SK-N-SH treated with all-trans-retinoic acid at 6 μM for 48 hours (cell line): ENCODE data around the gene MDC1.
"Not testable (repeated sequence)": the region's sequence is repeated elsewhere in the genome, so short reads cannot be mapped to it uniquely, and the experiment has no call there.

Experiments
- ATAC-seq: fragments of 200-7000 bp; cut with Tn5 transposase; 3 replicates; pipeline ENCODE4 v1.9.1; 2020; ENCODE audit warnings: mild to moderate bottlenecking, moderate library complexity
- ARNTL ChIP-seq: fragments of 450-650 bp; formaldehyde crosslinking; IDR thresholded peaks from 2 replicates; pipeline ENCODE4 v1.5.0; 2020; ENCODE audit warnings: low read depth, mild to moderate bottlenecking, moderate library complexity, borderline replicate concordance
- CSDC2 ChIP-seq: fragments of 250-450 bp; sonication (Bioruptor Pico); IDR thresholded peaks from 2 replicates; pipeline ENCODE4 v1.5.0; 2020; ENCODE audit warnings: mild to moderate bottlenecking, moderate library complexity
- CSRNP3 ChIP-seq: fragments of 250-450 bp; sonication (Bioruptor Pico); IDR thresholded peaks from 2 replicates; pipeline ENCODE4 v1.5.1; 2021; ENCODE audit warnings: mild to moderate bottlenecking, moderate library complexity
- ESRRG ChIP-seq: fragments of 250-450 bp; sonication (Bioruptor Pico); IDR thresholded peaks from 2 replicates; pipeline ENCODE4 v1.6.1; 2021; ENCODE audit warnings: mild to moderate bottlenecking
- GLIS3 ChIP-seq: fragments of 250-450 bp; sonication (Bioruptor Pico); IDR thresholded peaks from 2 replicates; pipeline ENCODE4 v1.5.0; 2020; ENCODE audit warnings: mild to moderate bottlenecking, moderate library complexity
- PATZ1 ChIP-seq: fragments of 250-450 bp; sonication (Bioruptor Pico); IDR thresholded peaks from 2 replicates; pipeline ENCODE4 v1.8.0; 2020; ENCODE audit warnings: mild to moderate bottlenecking, moderate library complexity, borderline replicate concordance
- RARB ChIP-seq: fragments of 250-450 bp; sonication (Bioruptor Pico); IDR thresholded peaks from 2 replicates; pipeline ENCODE4 v1.8.0; 2021; ENCODE audit warnings: mild to moderate bottlenecking, moderate library complexity
- SNAI2 ChIP-seq: fragments of 250-450 bp; sonication (Bioruptor Pico); IDR thresholded peaks from 2 replicates; pipeline ENCODE4 v1.5.0; 2020; ENCODE audit warnings: mild to moderate bottlenecking, moderate library complexity
- TSHZ2 ChIP-seq: fragments of 250-450 bp; sonication (Bioruptor Pico); IDR thresholded peaks from 2 replicates; pipeline ENCODE4 v1.5.0; 2020; ENCODE audit warnings: mild to moderate bottlenecking, moderate library complexity
- ZC3H10 ChIP-seq: fragments of 250-450 bp; sonication (Bioruptor Pico); IDR thresholded peaks from 2 replicates; pipeline ENCODE4 v1.5.1; 2021; ENCODE audit warnings: mild to moderate bottlenecking, moderate library complexity
- ZFP30 ChIP-seq: fragments of 450-650 bp; formaldehyde crosslinking; IDR thresholded peaks from 2 replicates; pipeline ENCODE4 v1.5.0; 2022; ENCODE audit warnings: mild to moderate bottlenecking, moderate library complexity
- ZNF565 ChIP-seq: fragments of 450-650 bp; formaldehyde crosslinking; conservative IDR thresholded peaks from 2 replicates; pipeline ENCODE4 v1.5.0; 2020; ENCODE audit warnings: low read depth, mild to moderate bottlenecking, moderate library complexity
- ZNF70 ChIP-seq: fragments of 450-650 bp; formaldehyde crosslinking; IDR thresholded peaks from 2 replicates; pipeline ENCODE4 v1.5.0; 2020; ENCODE audit warnings: mild to moderate bottlenecking, moderate library complexity
- ZNF8 ChIP-seq: fragments of 450-650 bp; formaldehyde crosslinking; IDR thresholded peaks from 2 replicates; pipeline ENCODE4 v1.5.0; 2020; ENCODE audit warnings: mild to moderate bottlenecking, moderate library complexity
- TF ChIP-seq, protein P1 (sequence below): fragments of 250-450 bp; sonication (Bioruptor Pico); IDR thresholded peaks from 2 replicates; pipeline ENCODE4 v1.5.1; 2020; ENCODE audit warnings: low read depth, mild to moderate bottlenecking, moderate library complexity

Gene MDC1

GRCh38 chr6:30725713-30726505, 8.8 kb upstream of the MDC1 start:
- peak; percentile 19 for ATAC-seq
- TF ChIP-seq ZFP30 (CRISPR knock-in tag) (no peak), PATZ1 (peak; percentile 77; the same call in 1 of the 2 replicates), CSRNP3 (CRISPR knock-in tag) (peak; percentile 81), TSHZ2 (CRISPR knock-in tag) (no peak), ZNF70 (CRISPR knock-in tag) (0 out of 2 replicates have a peak, but pooled peaks have one; percentile 19), ARNTL (no peak), GLIS3 (peak; percentile 85), ZC3H10 (CRISPR knock-in tag) (peak; percentile 54; the same call in 1 of the 2 replicates), CSDC2 (CRISPR knock-in tag) (0 out of 2 replicates have a peak, but pooled peaks have one; percentile 17), ESRRG (CRISPR knock-in tag) (peak; percentile 26; the same call in 1 of the 2 replicates), SNAI2 (CRISPR knock-in tag) (no peak), ZNF8 (CRISPR knock-in tag) (peak; percentile 20; the same call in 1 of the 2 replicates)
- TF ChIP-seq, protein P1, sequence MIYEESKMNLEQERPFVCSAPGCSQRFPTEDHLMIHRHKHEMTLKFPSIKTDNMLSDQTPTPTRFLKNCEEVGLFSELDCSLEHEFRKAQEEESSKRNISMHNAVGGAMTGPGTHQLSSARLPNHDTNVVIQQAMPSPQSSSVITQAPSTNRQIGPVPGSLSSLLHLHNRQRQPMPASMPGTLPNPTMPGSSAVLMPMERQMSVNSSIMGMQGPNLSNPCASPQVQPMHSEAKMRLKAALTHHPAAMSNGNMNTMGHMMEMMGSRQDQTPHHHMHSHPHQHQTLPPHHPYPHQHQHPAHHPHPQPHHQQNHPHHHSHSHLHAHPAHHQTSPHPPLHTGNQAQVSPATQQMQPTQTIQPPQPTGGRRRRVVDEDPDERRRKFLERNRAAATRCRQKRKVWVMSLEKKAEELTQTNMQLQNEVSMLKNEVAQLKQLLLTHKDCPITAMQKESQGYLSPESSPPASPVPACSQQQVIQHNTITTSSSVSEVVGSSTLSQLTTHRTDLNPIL (CRISPR knock-in tag) = peak; percentile 76

- ATAC-seq = no peak
- no peak for TF ChIP-seq ZFP30 (CRISPR knock-in tag)
- TF ChIP-seq GLIS3 = 0 out of 2 replicates have a peak, but pooled peaks have one; percentile 53
- TF ChIP-seq RARB (CRISPR knock-in tag) = no peak
- no peak for TF ChIP-seq ZNF565 (CRISPR knock-in tag)
- peak; percentile 74 for TF ChIP-seq PATZ1
Measured at GRCh38 chr6:30724906-30725667, 8.0 kb upstream of the MDC1 start.

DNA sequence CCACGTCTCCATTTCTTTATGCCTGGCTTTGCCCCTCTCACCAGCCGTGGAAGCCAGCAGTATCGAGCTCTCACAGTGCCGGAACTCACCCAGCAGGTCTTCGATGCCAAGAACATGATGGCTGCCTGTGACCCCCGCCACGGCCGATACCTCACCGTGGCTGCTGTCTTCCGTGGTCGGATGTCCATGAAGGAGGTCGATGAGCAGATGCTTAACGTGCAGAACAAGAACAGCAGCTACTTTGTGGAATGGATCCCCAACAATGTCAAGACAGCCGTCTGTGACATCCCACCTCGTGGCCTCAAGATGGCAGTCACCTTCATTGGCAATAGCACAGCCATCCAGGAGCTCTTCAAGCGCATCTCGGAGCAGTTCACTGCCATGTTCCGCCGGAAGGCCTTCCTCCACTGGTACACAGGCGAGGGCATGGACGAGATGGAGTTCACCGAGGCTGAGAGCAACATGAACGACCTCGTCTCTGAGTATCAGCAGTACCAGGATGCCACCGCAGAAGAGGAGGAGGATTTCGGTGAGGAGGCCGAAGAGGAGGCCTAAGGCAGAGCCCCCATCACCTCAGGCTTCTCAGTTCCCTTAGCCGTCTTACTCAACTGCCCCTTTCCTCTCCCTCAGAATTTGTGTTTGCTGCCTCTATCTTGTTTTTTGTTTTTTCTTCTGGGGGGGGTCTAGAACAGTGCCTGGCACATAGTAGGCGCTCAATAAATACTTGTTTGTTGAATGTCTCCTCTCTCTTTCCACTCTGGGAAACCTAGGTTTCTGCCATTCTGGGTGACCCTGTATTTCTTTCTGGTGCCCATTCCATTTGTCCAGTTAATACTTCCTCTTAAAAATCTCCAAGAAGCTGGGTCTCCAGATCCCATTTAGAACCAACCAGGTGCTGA, 7.0 kb upstream of the MDC1 start:
- ATAC-seq = not testable (repeated sequence)

DNA sequence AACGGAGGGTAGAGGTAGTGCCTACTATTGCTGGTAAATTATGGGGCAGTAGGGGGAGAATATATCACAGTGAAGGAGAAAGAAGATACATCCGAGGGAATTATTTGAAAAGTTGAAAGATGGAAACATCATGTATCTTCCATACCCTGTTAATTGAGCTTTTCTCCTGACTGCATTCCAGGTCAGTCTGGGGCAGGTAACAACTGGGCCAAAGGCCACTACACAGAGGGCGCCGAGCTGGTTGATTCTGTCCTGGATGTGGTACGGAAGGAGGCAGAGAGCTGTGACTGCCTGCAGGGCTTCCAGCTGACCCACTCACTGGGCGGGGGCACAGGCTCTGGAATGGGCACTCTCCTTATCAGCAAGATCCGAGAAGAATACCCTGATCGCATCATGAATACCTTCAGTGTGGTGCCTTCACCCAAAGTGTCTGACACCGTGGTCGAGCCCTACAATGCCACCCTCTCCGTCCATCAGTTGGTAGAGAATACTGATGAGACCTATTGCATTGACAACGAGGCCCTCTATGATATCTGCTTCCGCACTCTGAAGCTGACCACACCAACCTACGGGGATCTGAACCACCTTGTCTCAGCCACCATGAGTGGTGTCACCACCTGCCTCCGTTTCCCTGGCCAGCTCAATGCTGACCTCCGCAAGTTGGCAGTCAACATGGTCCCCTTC, 6.2 kb upstream of the MDC1 start:
- not testable (repeated sequence) for ATAC-seq
